Renal cortex interstitium (tissue), 11 donors: ENCODE data around the gene IL1R2. TPM values are rescaled to one million over a fixed set of nuclear protein-coding genes. Genes with fewer than 3 reads are reported as not detected.

Experiments
- DNase-seq, 11 donors: peaks; one replicate each; pipeline ENCODE4 v3.0.0-alpha.2; 2013; ENCODE audit warnings: low read depth in 9 of 11, low spot score in 4 of 11; ENCODE audit errors: extremely low read depth in 1 of 11
- polyA plus RNA-seq, 3 donors: library from polyadenylated mRNA; unstranded; fragments of 120-200 nt; gene quantifications; one replicate each; pipeline ENCODE4 v1.2.1, GENCODE V29; 2013; ENCODE audit not compliant: insufficient read length in 3 of 3

IL1R2 gene
- polyA plus RNA-seq, 3 donors, result 0.27 to 0.36 (median 0.31) TPM

DNA sequence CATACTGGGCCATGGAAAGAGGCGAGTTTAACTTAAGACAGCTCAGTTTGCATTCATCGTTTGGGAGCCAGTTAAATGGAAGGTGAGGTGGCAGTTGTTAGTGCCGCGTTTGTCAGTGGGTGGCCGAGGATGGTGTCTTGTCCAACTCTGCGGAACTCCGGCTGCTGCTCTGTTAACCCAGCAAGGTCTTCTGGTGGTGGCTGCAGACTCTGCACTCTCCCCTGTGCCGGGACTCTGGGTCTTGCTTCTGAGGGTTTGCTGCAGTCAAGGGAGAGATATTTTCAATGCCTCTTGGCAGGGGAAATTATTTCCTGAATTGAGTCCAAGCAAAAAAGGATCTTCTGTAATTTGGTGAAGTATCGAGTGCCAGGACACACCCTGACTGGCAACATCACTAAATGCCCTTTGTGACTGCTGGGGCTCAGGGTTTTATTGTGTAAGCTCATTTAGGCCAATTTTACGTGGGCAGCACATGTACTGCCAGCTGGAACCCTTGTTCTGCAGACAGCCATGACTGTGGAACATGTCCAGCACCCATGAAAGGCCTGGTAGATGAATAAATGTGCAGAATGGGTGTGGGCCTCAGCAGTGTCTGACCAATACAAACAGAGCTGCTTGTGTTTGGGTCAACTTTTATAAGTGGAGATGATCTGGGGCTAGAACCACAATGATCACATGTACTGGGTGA lies 58.1 kb downstream of the IL1R2 start:
- no peak for DNase-seq

DNA sequence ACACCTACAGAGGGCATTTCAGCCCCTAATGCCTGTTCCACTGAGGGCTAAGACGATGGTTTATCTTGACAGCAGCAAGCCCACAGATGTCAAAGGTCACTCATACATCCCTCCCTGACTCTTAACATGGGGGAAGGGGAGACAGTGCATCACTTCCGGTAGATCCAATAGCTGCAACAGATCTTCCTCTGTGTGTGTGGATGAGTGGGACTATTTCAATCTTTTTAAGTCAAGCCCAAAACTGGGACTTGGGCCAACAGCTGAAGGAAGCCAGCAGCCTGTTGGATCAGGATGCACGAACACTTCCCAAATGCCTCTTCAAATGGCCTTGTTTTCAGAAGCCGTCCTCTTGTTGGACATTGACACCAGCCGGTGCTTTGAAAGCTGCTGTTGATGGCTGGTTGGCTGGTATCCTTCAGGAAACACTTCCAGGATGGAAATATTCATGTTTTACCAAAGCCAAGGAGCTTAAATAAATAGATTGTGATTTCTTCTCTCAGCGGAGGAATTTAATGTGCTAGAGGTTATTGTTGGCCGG lies 59.2 kb downstream of the IL1R2 start:
- DNase-seq, result peak in 4 of 11 donors; percentile 51 to 86 (median 74)

DNA sequence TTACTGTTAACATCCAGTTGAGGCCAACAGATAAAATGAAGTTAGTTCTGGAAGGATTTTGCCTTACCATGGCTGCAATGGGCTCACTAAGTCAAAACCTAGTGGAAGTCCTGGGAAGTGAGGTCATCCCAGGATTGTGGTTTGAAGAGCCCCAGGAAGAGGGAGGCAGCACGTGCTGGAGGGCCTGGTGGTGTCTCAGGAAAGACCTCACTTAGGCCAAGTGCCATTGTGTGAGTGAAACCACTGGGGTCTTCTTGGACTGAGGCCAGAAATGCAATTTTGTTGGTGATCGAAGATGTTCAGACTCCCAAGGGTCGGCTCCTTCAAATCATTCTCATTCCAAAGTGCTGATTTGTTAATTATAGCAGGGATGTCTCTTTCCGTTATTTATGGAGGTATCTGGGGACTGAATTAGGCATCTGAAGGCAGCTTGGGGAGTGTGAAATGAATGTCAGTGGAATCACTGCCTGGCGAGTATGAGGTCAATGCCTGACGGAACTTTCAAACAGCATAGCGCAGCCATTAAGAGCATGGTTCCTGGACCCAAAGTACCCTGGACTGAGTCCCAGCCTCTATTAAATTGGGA lies 60.0 kb downstream of the IL1R2 start:
- no peak for DNase-seq

DNA sequence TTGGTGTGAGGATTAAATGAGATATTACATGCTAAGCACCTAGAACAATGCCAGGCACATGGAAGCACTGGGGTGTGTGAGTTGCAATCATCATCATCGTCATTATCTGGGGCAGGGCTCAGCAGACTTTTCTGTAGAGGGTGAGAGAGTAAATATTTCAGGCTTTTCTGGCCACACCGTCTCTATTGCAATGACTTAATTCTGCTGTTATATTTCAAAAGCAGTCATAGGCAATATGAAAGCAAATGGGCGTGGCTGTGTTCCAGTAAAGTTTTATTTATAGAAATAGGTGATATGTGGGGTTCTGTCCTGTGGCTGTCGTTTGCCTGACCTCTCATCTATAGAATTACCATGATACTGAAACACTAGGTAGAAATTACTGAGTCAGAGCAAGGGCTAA lies 60.6 kb downstream of the IL1R2 start:
- no peak for DNase-seq

DNA sequence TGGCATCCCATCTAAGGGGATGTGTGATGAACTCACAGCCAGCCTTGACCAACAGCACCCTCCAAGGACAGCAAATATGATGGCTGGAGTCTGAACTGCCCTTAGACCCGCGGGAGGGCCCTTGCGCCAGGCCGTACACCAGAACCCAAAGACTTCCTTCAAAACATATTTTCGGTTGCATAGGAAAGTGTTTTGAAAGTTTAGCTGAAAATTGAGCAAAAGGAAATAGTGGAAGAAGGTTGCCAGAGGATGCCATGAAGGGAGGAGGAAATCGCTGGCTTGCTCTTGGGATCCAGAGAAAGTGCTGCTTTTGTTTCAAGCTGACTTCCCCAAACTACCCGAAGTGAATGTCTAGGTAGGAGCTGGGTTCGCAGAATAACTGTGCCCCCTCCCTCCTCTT lies 61.3 kb downstream of the IL1R2 start:
- DNase-seq, result no peak

DNA sequence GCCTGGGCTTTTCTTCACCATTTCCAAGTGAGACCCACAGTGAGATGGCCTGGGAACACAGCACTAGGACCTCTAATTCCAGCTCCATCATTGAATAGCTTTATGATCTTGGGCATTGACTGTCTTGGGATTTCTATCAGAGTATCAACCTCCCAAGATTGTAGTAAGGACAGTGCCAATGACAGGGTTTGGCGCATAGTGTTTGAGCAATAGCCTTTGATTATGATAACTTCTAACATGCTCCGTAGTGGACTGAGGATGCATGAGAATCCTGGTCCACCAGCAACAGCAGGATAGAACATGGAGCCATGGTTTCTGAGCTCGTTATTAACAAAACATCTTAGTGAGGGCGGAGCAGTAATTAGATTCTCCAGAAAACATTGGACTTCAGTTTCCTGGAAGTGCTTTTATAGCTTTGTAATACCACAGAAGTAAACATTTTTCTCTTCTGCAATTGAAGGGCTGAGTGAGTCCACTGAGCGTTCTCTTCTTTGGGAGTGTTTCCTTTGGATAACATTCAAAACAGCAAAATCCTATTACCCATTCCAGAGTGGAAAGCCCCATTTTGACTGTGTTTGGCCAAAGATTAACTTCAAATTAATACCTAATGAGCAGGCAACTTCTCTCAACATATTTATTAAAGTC lies 63.7 kb downstream of the IL1R2 start:
- DNase-seq, result no peak

DNA sequence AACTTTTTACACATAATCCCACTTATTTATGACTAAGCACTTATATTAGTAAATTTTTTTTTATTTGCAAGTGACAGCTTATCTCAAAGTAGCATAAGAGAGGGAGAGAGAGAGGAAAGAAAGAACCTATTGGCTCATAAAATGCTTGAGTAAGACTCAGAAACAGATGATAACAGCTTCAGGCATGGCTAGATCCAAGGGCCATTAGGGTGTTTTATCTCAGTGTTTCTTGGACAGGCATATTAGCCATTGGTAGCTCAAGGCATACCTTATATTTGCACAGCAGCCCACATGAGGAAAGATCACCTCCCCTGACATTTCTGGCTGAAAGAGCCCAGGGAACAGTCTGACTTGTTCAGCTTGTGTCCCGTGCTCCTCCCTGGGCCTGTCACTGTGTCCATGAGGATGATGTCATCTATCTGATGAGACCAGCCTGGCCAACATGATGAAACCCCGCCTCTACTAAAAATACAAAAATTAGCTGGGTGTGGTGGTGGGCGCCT lies 64.4 kb downstream of the IL1R2 start:
- no peak for DNase-seq

DNA sequence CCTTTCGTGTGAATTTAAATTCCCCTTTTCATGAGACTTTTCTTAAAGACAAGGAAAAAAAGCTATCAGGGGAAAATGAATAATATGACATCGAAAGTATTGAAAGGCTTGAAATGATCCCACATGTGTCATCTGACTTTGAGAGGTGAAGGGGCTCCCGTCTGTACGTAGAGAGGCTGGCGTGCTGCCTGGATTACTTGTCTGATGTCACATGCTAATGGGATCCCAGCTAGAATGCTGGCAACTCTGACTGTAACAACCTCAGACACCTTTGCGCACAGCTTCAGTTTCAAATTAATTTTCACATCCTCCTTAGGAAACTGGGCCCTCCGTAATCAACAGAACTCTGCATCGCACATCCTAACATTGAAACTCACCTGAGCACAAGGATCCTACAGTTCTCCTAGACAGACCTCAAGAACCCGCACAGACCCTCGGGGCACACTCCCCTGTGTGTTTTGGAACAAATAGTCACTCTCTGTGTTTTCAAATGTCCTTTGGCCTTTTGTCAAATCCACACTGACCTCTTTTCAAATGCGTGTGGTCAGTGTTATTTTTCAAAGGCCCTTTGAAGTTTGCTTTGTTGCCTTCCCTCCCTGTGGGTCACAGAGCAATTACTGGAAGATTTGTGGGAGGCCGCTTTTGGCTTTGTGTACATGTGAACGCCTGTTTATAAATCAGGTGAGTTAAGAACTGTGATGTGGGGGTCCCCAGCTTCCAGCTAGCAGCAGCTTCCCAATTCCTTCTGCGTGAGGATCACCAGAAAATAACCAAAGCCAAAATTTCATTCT lies 65.9 kb downstream of the IL1R2 start:
- no peak for DNase-seq

DNA sequence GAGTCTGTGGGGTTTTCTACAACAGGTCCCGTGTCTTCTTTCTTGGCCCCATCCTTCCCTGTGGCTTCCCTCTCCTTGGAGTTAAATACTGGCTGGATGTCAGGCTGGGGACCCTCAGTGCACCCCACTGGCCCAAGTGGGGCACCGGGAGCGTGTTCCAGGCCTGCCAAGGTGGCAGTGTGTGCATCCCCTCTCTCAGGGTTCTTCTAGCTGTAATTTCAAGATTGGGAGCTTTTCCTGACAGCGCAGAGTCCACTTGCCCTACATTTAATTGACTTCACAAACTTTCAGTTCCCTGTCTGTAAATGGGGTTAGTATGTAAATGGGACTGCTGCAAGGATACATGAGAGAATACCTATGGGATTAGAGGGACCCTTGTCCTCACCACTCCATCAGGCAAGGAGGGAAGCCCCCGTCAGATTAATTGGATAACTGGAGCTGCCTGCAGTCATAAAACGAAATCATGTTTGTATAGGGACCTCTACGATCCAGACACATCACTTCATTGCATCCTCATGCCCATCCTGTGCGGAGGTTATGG lies 66.6 kb downstream of the IL1R2 start:
- DNase-seq, result no peak

DNA sequence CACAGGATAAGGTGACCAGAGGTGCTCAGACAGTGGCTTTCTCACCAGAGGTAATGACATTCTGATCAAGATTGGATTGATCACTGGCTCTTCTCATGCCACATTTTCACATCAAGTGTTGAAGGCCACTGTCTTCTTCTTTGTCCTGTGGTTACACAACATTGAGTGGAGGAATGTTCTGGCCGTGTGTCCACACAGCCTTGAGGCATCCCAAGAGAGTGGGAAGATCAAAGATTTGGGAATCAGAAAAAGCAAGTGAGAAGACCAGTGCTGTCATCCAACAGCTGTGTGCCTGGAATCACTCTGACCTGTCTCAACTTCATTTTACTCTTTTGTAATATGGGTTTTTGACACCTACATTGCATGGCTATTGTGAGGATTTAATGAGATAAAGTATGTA lies 67.4 kb downstream of the IL1R2 start:
- no peak for DNase-seq

DNA sequence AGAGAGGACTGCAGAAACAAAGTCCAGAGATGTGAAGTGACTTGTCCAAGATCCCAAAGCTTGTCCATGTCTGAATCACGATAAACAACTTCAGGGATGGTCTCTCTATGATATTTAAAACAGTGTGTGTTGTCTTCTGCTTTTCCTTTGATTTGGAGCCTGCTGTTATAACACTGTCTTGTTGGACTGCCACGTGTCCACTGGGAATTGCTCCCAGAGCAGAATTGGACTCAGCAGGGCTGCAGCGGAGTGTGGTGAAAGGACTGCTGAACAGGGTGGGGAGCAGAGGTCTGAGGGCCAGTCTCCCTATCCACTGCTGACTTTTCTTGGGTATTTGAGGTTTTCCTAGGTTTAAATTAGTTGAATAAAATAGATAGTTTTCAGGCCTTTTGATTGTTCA lies 68.3 kb downstream of the IL1R2 start:
- DNase-seq, result no peak

DNA sequence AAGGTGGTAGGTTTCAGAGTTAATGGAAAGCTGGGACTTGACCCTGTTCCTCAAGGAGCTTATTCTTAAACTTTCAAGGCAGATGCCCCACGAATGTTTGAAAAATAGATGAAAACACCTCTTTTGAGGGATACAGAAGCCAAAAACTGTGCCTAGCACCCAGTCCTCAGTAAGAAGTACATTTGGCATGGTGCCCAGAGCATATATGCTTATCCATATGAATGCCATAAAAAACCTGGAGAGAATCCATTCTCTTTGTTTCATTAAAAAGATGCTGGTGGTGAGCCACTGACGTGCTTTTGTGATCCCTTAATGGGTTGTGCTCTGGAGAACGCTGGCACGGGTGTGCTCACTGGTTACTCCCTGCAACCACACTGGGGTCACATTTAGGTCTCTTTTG lies 69.0 kb downstream of the IL1R2 start:
- DNase-seq, result no peak

DNA sequence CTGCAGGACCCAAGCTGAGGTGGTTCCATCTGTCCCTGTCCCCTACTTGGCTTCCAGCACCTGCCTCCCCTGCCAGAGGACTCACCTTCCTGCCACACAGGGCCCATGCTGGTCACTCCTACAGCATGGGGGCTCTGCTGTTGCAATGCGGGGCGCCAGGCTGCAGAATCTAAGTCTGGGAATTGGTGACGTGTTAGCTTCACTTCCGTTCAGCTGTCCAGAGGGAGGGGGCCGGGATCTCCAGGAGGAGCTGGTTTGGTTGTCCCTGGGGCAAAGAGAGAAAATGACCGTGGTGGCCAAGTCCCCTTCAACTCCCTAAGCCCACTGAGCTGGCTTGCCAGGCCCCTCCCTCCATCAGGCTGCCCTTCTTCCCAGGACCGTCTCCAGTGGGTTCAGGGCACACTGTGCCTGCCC lies 69.5 kb downstream of the IL1R2 start:
- no peak for DNase-seq

DNA sequence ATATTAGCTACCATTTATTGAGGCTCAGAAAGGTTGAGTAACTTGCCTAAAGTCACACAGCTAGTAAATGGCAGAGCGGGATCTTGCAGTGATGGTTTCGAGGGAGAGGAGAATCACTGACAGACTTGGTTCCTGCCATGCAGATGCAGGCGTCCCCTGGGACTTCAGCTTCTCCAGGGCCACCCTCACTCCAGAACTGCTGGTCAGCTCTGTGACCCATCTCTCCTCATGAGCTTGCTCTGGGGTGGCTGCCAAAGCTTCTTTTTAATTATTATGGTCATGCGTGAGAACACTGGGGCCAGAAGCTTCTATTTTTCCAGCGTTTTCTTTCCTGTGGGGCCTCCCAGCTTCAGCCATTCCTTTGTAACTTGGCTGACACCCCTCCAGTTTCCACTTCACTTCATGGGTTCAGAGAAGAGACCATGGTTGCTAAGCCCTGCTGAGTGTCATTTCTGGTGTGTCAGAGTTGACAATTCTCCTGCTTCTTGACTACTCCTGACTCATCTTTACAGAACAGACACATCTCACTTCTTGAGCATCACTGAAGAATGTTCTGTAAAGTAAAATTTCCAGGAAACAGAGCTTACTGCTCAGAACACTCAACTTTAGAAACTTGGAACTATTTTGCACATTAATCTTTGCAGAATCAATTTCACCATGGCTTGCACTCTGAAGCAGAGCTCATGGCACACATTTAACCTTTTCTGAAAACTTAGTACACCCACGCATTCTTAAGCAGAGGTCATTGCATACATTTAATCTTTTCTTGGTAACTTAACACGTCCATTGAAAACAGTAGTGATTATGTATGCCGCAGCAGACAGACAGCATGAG lies 70.4 kb downstream of the IL1R2 start:
- no peak for DNase-seq

DNA sequence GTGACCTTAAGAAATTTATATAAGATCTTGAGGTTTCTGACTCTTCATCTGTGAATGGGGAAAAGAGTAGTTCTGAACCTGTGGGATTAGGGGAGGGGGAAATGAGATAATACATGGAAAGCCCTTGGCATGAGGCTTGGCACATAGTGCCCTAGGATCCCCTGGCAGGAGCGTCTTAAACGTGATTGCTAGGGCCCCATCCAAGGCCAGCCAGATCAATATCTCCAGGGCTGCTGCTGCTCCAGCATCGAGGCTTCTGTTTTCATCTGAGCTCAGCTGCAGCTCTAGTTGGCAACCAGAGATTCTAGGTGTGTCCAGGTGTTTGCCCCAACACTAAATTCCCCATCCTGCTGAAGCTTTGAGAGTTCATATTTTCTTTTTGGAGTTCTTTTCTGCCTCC lies 71.0 kb downstream of the IL1R2 start:
- DNase-seq, result no peak

DNA sequence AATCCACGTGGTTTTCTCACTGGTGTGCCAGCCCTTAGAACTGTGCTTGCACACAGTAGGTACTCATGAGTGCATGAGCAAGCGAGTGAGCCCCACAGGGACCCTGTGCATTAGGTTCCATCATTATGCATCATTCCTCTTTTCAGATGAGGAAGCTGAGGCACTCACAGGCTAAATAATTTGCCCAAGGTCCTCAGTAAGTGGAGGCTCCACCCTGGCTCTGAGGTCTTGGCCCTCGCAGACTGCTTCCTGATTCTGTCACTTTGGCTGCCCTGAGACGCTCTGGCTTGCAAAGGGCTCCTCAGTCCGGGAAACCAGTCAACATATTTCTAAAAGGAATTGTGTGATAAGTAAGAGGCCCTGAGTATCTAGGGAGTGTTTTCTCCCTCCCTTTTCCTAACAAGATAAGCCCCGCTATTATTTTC lies 71.7 kb downstream of the IL1R2 start:
- DNase-seq, result no peak

DNA sequence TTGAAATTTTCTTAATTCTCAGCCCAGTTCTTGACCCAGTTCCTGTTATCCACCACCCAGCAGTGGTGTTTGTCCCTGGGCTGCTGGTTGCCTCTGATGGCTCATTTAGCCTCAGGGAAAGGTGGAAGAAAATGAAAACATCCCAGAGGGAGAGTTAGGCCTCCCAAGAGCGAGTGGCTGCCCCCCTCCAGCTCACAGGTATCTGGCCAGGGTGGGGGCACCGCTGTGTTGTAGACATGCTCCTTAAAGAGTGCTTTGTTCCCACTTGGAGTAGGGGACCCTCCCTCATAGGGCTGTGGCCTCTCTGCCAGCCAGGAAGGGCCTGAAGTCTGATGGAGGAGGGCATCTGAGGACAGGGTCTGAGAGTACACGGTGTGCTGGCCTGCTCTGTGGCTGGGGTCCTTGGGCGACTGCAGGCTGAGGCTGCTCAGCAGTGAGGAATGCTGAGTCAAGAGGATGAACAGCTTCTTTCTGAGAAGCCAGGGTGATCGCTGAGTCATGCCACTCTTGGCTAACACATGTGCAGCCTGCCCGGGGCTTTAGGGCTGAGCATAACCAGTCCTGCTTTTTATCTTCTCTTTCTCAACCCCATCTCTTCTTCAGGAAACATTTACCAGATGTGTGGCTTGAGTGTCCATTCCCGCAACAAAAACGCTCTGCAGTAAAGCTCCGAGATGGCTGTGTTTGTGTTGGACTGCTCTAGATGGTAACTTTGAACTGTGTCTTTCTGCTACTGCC lies 72.3 kb downstream of the IL1R2 start:
- DNase-seq, result peak in 1 of 11 donors; percentile 44
